EH (cell line): ENCODE measurements around the gene MACROD2.
"Not testable (repeated sequence)": the region's sequence is repeated elsewhere in the genome, so short reads cannot be mapped to it uniquely, and the experiment has no call there.

ENCODE experiments used
- DNase-seq: peaks from one replicate; pipeline ENCODE4 v3.0.0-alpha.2; 2015; ENCODE audit warnings: low read depth

MACROD2 gene

GRCh38 chr20:15171016-15171415, 1175.7 kb downstream of the MACROD2 start:
- DNase-seq = no peak

- no peak for DNase-seq
Observed at GRCh38 chr20:15176929-15177328, 1181.6 kb downstream of the MACROD2 start.

GRCh38 chr20:15178581-15178980, 1183.3 kb downstream of the MACROD2 start:
- DNase-seq = no peak

DNA sequence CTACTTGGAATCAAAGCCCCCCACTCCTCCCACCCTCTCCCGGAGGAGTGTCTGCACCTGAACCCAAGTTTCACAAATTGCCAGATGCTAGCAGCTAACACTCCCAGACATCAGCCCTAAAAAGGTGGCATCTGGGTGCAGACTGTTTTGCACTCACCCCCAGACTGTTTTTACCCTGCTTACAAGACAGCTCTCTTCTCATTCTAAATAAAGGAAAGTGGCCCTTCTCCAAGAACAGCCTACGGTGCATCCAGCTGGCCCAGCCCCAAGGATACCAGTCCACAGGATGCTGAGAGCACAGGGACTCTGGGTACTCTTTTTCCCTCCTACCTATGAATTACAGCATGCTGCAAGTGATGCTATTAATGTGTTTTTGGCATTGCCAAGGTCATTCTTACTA, 1184.1 kb downstream of the MACROD2 start:
- DNase-seq = no peak

DNA sequence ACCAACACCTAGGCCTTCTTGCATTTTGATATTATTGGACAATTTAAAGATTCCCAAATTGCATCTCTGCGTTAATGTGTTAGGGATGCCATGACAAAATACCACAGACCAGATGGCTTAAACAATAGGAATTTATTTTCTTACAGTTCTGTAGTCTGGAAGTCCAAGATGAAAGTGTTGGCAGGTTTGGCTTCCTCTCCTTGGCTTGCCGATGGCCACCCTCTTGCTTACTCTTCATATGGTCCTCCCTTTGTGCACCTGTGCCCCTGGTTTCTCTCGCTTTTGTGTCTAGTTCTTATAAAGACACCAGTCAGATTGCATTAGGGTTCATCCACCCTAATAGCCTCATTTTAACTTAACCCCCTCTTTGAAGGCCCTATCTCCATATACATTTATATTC, 1184.5 kb downstream of the MACROD2 start:
- no peak for DNase-seq

- DNase-seq = no peak
Observed at GRCh38 chr20:15185322-15185721, 1190.0 kb downstream of the MACROD2 start.

GRCh38 chr20:15185913-15186312, 1190.6 kb downstream of the MACROD2 start:
- no peak for DNase-seq

DNA sequence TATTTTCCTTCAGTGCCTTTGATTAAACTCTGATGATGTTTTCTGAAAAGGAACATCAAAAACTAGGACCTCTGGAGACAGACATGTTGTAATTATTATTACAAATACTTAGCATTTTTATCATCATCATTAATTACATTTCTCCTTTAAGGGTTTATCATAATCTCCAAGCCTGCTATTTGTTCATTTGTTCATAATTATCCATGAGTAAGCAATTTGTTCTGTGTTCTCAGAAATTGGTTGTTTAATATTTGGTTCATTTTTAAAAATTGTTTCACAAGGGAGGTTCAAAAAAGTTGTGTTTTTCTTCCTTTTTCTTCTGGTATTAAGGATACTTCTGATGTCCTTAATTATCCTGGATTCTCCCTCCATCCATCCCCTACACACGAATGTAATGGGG, 1192.3 kb downstream of the MACROD2 start:
- DNase-seq = no peak

GRCh38 chr20:15188415-15188814, 1193.1 kb downstream of the MACROD2 start:
- no peak for DNase-seq

GRCh38 chr20:15191082-15191723, 1195.9 kb downstream of the MACROD2 start:
- no peak for DNase-seq

DNA sequence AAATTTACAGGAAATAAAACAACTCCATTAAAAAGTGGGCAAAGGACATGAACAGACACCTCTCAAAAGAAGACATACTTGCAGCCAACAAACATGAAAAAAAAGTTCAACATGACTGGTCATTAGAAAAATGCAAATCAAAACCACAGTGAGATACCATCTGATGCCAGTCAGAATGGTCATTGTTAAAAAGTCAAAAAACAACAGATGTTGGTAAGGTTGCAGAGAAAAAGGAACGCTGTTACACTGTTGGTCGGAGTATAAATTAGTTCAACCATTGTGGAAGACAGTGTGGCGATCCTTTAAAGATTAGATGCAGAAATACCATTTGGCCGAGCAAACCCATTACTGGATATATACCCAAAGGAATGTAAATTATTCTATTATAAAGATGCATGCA, 1200.1 kb downstream of the MACROD2 start:
- no peak for DNase-seq

- DNase-seq = no peak
Observed at GRCh38 chr20:15196547-15197255, 1201.4 kb downstream of the MACROD2 start.

DNA sequence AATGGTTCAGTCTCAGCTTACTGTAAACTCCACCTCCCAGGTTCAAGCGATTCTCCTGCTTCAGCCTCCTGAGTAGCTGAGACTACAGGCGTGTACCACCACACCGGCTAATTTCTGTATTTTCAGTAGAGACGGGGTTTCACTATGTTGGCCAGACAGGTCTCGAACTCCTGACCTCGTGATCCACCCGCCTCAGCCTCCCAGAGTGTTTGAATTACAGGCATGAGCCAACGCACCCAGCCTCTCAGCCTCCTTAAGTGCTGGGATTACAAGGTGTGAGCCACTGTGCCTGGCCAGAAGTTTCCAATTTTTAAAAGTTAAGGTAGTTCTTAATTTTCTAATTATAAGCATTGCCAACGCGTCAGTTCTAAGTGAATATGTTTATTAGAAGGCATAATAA, 1202.7 kb downstream of the MACROD2 start:
- not testable (repeated sequence) for DNase-seq

DNA sequence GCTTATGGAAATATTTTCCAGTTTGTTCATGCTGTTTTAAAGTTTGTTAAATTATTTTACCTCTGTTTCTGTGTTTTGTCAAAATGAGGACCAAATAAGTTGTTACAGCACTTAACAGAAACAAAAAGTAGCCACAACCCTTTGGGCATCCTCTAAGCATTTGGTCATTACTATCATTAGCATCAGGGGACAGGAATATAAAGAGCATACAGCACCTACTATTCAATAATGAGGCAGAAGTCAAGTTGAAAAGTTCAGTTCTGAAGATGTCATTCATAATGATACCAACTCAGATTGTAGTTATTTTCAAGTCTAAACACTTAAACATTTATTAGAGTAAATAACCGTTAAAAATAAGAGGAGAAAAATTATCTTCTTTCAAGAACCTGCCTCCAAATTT, 1204.4 kb downstream of the MACROD2 start:
- no peak for DNase-seq

DNA sequence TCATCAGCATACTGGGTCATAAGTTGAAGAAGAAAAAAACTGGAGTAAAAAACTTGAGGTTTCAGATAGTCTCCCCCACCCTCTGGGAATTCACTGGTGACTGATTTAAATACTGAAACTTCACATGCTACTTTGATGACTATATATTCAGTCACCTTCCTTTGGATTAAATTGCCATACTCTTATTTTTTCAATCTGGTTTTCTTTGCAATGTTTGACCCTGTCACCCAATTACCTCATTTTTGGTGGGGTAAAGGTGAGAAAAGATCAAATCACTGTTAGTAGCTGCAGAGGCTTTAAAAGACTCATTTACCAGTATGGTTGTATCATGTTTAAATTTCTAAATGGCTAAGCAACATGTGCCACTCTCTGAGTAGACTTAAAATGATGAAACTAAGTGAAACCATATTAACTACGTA, 1204.8 kb downstream of the MACROD2 start:
- DNase-seq = no peak

DNA sequence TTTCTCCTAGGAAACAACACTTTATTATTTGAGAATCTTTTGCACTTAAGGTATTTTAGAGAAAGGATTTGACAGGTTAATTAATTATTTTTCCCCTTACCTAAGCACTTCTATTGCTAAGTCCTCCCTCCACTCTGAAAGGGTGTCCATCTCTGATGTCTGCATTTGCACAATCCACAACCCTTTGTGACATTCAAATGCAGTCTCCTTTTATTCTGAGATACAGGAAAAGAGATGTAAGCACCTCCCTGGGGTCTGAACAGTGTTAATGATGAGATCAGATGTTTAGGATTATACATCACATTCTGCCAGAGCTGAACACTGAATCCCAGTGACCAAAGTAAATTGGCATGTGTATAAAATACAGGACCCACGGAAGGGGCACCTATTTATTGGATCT, 1206.3 kb downstream of the MACROD2 start:
- no peak for DNase-seq

DNA sequence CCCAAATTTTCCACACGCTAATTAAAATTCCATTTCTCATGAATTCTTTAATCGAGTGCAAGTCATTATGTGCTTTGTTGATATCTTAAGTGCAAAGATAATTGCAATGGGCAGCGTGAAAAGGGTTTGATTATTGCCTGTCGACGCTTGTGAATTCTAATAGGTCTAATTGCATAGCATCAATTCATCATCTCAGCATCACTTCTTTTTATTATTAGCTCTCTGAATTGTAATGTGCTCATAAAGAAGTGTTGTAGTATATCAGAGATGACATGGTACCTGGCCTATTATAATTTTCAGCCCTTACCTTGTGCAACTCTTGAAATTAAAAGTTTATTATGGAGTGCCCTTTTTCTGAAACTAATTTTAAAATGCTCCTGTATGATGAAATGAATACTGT, 1208.9 kb downstream of the MACROD2 start:
- no peak for DNase-seq

DNA sequence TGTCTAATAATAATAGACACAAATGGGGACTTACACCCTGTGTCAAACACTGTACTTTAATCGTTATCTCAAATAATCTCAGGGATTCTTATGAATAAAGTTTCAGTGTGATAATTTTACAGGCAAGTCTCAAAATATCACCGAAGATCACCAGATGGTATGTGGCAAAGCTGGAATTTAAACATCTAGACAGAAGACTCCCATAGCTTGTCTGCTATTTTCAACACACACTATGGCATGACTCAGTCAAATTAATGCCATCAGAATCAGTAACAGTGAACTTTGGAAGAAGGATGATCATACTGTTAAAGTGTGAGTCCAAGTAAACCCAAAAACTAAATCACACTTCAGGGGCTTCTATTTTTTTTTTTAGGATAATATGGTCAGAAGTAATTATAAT, 1209.7 kb downstream of the MACROD2 start:
- peak; percentile 4 for DNase-seq

DNA sequence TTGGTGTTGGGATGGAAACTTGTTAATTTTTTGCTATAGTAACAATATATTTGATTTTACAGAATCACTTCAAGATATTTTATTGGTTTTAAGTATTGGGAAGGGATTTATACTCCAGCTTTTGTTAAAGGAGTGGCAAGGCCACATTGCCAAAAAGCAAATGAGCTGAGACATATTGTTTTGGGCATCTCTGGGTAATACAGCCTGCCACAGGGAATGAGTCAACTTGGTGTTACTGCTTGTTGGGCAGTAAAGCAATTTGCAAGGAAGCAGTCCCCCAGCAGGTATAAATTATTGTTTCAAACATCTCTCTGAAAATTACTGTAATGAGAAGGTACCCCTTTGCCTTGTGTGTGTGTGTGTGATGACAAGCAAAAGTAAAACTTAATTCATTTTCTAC, 1210.4 kb downstream of the MACROD2 start:
- DNase-seq = no peak

- DNase-seq = no peak
Observed at GRCh38 chr20:15209537-15209936, 1214.2 kb downstream of the MACROD2 start.

DNA sequence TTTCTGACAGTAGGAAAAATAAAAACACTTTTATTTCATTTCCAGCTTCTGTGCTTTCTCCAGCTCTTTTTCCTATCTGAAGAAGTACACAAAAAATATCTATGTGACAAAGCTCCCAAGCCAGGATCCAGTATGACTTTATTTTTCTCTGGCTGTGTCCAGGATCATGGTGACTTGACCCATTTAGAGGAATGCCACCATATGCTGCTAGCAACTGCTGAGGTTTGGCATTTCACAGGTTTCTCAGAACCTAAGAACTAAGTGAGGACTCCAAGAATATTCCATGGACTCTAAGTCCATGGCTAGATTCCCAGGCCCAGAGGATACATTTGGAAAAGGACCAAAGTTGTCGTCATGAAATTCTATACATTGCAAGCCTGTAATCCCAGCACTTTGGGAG, 1218.7 kb downstream of the MACROD2 start:
- DNase-seq = no peak

GRCh38 chr20:15220009-15220656, 1224.8 kb downstream of the MACROD2 start:
- DNase-seq = peak; percentile 26

DNA sequence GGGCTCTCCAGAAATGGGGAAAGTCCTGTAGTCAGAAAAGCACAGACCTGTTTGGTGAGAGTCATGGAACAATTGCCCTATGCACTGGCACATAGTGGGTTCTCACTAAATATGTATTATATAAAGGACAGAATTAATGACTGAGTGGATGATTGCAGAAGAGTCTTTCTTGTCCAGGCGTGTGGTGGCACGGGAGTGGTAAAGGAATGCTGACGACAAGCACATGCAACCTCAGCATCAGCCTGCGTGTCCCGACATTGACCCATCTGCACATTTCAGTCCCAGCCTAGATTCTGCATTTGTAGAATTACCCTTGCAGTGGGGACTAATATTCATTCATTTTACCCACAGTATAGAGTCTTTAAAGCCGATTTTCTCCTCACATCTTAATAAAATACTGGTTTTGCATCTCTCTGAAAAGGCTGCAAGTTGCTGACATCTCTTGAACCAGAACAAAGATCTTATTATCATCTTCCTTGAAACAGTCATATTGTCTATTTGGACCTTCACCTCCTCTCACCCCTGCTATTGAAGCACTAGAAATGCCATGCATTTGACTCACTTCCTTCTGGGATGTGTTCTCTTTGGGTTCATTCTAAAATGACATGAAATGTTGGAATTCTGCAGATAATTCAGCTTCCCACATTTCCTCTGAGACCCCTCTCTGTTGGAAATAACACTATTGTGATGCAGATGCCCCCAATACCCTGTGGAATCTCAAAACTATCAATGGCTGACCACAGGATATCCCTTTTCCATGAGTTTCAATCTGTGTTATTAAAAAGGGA, 1225.7 kb downstream of the MACROD2 start:
- DNase-seq = peak; percentile 51
